HepG2 (cell line): ENCODE results near the gene MAN1C1. TPM values are rescaled to one million over a fixed set of nuclear protein-coding genes. Genes with fewer than 3 reads are reported as not detected.
A peak's percentile ranks its signal among the peaks of the same experiment; 100 is the strongest.

ENCODE experiments used
- ATAC-seq: fragments of 200-7000 bp; cut with Tn5 transposase; 3 replicates; pipeline ENCODE4 v1.9.1; 2020; ENCODE audit warnings: mild to moderate bottlenecking, moderate library complexity
- BruUV-seq: library from RNA; stranded (reverse); fragments of 400-500 nt; replicated peaks from 2 replicates; lab custom pipeline; 2021; lab: Mats Ljungman, UMichigan
- CTCF ChIA-PET: fragments of 300-600 bp; formaldehyde crosslinking; extraction: SDS; loops from one replicate; lab custom pipeline; 2021; ENCODE audit warnings: low total read pairs, inconsistent platforms, low intra/inter-chr PET ratio; lab: Yijun Ruan, JAX
- POLR2A ChIA-PET: fragments of 350-600 bp; sonication (Branson Sonifier 250); formaldehyde crosslinking; loops from one replicate; lab custom pipeline; 2020; ENCODE audit warnings: antibody characterized with exemption, inconsistent platforms; lab: Yijun Ruan, JAX
- DNase-seq: peaks from one replicate; pipeline ENCODE4 v3.0.0-alpha.2; 2015; ENCODE audit warnings: low spot score
- FAIRE-seq: peaks from 3 replicates; lab custom pipeline; 2011; peaks lifted over from hg19 to GRCh38; lab: Jason Lieb, UNC
- H2AFZ ChIP-seq: one replicate; pipeline ENCODE4 v1.6.1; 2011; ENCODE audit warnings: low read length, inconsistent platforms
- H3K27ac ChIP-seq: fragments of 300-600 bp; 3 replicates; pipeline ENCODE4 v1.8.0; 2011; ENCODE audit warnings: mixed run types, mild to moderate bottlenecking, mixed read lengths, low read length, inconsistent platforms; ENCODE audit not compliant: insufficient read depth; ENCODE audit errors: extremely low read length
- H3K27me3 ChIP-seq, 2 experiments: fragments of 200-600 bp in 1 of 2; 2 replicates in 1 of 2; 3 replicates in 1 of 2; pipeline versions ENCODE4 v1.6.0 to v1.8.0; 2011; ENCODE audit warnings: low read length in 2 of 2, mild to moderate bottlenecking in 2 of 2, moderate library complexity in 2 of 2, inconsistent platforms in 1 of 2; ENCODE audit not compliant: insufficient read depth in 2 of 2, control insufficient read depth in 1 of 2
- H3K36me3 ChIP-seq, 2 experiments: fragments of 200-600 bp in 1 of 2; replicated peaks in 1 of 2; 2 replicates in 1 of 2; 3 replicates in 1 of 2; pipeline versions ENCODE4 v1.5.1 to v1.8.0; 2011; ENCODE audit warnings: low read length in 2 of 2, inconsistent platforms in 1 of 2; ENCODE audit not compliant: insufficient read depth in 2 of 2, control insufficient read depth in 1 of 2
- H3K4me1 ChIP-seq: 2 replicates; pipeline ENCODE4 v1.5.1; 2012; ENCODE audit warnings: low read length, inconsistent platforms; ENCODE audit not compliant: insufficient read depth
- H3K4me2 ChIP-seq: 2 replicates; pipeline ENCODE4 v1.6.0; 2011; ENCODE audit warnings: low read depth, low read length, inconsistent platforms
- H3K4me3 ChIP-seq, 3 experiments: fragments of 200-600 bp in 1 of 3; sonication (generic), shearing (Covaris generic) in 1 of 3; replicated peaks in 1 of 3; 2 replicates each; pipeline ENCODE4 v1.5.1; 2011 to 2016; ENCODE audit warnings: low read length in 3 of 3, inconsistent platforms in 2 of 3, low read depth in 2 of 3, mild to moderate bottlenecking in 2 of 3, control low read depth in 1 of 3, mixed read lengths in 1 of 3; ENCODE audit not compliant: insufficient read depth in 1 of 3
- H3K79me2 ChIP-seq: one replicate; pipeline ENCODE4 v1.6.1; 2011; ENCODE audit warnings: low read length, inconsistent platforms; ENCODE audit not compliant: insufficient read depth
- H3K9ac ChIP-seq: 2 replicates; pipeline ENCODE4 v1.6.0; 2011; ENCODE audit warnings: mild to moderate bottlenecking, low read depth, low read length, inconsistent platforms; ENCODE audit not compliant: insufficient read depth
- H3K9me3 ChIP-seq: 2 replicates; pipeline ENCODE4 v1.5.1; 2012; ENCODE audit warnings: mild to moderate bottlenecking, low read length
- H4K20me1 ChIP-seq: 2 replicates; pipeline ENCODE4 v1.6.0; 2011; ENCODE audit warnings: inconsistent platforms, mild to moderate bottlenecking, low read length, moderate library complexity; ENCODE audit not compliant: insufficient read depth
- AGO2 ChIP-seq: fragments of 200-400 bp; formaldehyde crosslinking; optimal IDR thresholded peaks from 2 replicates; pipeline ENCODE3; 2017; ENCODE audit warnings: mild to moderate bottlenecking, low read depth, low read length, moderate library complexity
- ATAD3A ChIP-seq: sonication (generic); formaldehyde crosslinking; IDR thresholded peaks from 2 replicates; pipeline ENCODE4 v1.4.0; 2020; ENCODE audit warnings: missing genetic modification reagents
- ATRX ChIP-seq: sonication (generic); formaldehyde crosslinking; IDR thresholded peaks from 2 replicates; pipeline ENCODE4 v1.4.0; 2020; ENCODE audit warnings: missing genetic modification reagents, borderline replicate concordance
- CERS6 ChIP-seq: sonication (generic); formaldehyde crosslinking; IDR thresholded peaks from 2 replicates; pipeline ENCODE4 v1.5.0; 2020; ENCODE audit warnings: missing genetic modification reagents
- GATA4 ChIP-seq: sonication (generic); IDR thresholded peaks from 2 replicates; pipeline ENCODE4 v1.6.1; 2016; ENCODE audit warnings: antibody characterized with exemption, low read depth, borderline replicate concordance
- MED8 ChIP-seq: sonication (generic); formaldehyde crosslinking; IDR thresholded peaks from 2 replicates; pipeline ENCODE4 v1.8.1; 2023; ENCODE audit warnings: mild to moderate bottlenecking, missing genetic modification reagents; ENCODE audit not compliant: insufficient replicate concordance
- MTA3 ChIP-seq: sonication (generic); formaldehyde crosslinking; IDR thresholded peaks from 2 replicates; pipeline ENCODE4 v1.4.0; 2020; ENCODE audit warnings: missing genetic modification reagents
- PAX8 ChIP-seq: sonication (generic); formaldehyde crosslinking; IDR thresholded peaks from 2 replicates; pipeline ENCODE4 v1.8.0; 2022; ENCODE audit warnings: mild to moderate bottlenecking, missing genetic modification reagents, borderline replicate concordance
- SALL2 ChIP-seq: sonication (generic); formaldehyde crosslinking; IDR thresholded peaks from 2 replicates; pipeline ENCODE4 v1.8.1; 2023; ENCODE audit warnings: mild to moderate bottlenecking, missing genetic modification reagents, inconsistent platforms
- SMARCC2 ChIP-seq: fragments of 450-650 bp; IDR thresholded peaks from 2 replicates; pipeline ENCODE4 v1.6.1; 2017; ENCODE audit warnings: antibody characterized with exemption, mild to moderate bottlenecking
- SNAPC2 ChIP-seq: sonication (generic); formaldehyde crosslinking; IDR thresholded peaks from 2 replicates; pipeline ENCODE4 v1.8.1; 2022; ENCODE audit warnings: mild to moderate bottlenecking, missing genetic modification reagents
- TAF1 ChIP-seq: sonication (generic); formaldehyde crosslinking; IDR thresholded peaks from 2 replicates; pipeline ENCODE4 v1.4.0; 2020; ENCODE audit warnings: missing genetic modification reagents
- ZFP90 ChIP-seq: sonication (generic); formaldehyde crosslinking; IDR thresholded peaks from 2 replicates; pipeline ENCODE4 v1.8.0; 2022; ENCODE audit warnings: missing genetic modification reagents, mild to moderate bottlenecking, inconsistent platforms, borderline replicate concordance
- ZNF138 ChIP-seq: sonication (generic); formaldehyde crosslinking; IDR thresholded peaks from 2 replicates; pipeline ENCODE4 v1.5.0; 2020; ENCODE audit warnings: mild to moderate bottlenecking, low read depth, missing genetic modification reagents
- ZNF24 ChIP-seq: fragments of 450-650 bp; IDR thresholded peaks from 2 replicates; pipeline ENCODE4 v1.6.1; 2017; ENCODE audit warnings: antibody characterized with exemption, mild to moderate bottlenecking
- ZNF3 ChIP-seq: IDR thresholded peaks from 2 replicates; pipeline ENCODE4 v1.7.0; 2017; ENCODE audit warnings: inconsistent platforms
- ZNF704 ChIP-seq: sonication (generic); formaldehyde crosslinking; IDR thresholded peaks from 2 replicates; pipeline ENCODE4 v1.8.1; 2023; ENCODE audit warnings: mild to moderate bottlenecking, inconsistent platforms, moderate library complexity, missing genetic modification reagents, borderline replicate concordance
- ZNF768 ChIP-seq: sonication (generic); formaldehyde crosslinking; IDR thresholded peaks from 2 replicates; pipeline ENCODE4 v1.4.0; 2020; ENCODE audit warnings: missing genetic modification reagents
- WGBS: methylation state at CpG from one replicate; pipeline ENCODE4 v1.1.6; 2017; ENCODE audit warnings: low lambda C conversion rate; 5-methylcytosine and 5-hydroxymethylcytosine counted together
- in situ Hi-C: cut with HindIII; loops from 2 replicates; pipeline ENCODE4 v1.10.0; 2017; ENCODE audit warnings: low pct_unique_long_range_greater_than_20kb; ENCODE audit not compliant: extremely low pct_ligation_motif_present
- intact Hi-C: fragments of 100-400 bp; cut with micrococcal nuclease; formaldehyde crosslinking; loops from one replicate; pipeline ENCODE4 v1.10.0; 2022; ENCODE audit not compliant: unreplicated experiment
- polyA plus RNA-seq, 8 experiments: library from polyadenylated mRNA; depleted of rRNA in 3 of 8; stranded (reverse) in 7 of 8; unstranded in 1 of 8; fragments of >200 nt; fragmentation: Illumina TruSeq in 4 of 8; extraction: Trizol in 4 of 8; gene quantifications; 2 replicates each; pipeline versions ENCODE4 v1.2.1 to v1.2.3, GENCODE V29; 2011 to 2016; ENCODE audit warnings: low read depth in 4 of 8, missing spikeins in 1 of 8, mixed read lengths in 1 of 8; ENCODE audit not compliant: insufficient read depth in 1 of 8
- total RNA-seq, 5 experiments: library from RNA; depleted of rRNA; stranded (reverse); fragments of >200 nt; fragmentation: Illumina TruSeq; extraction: Trizol; gene quantifications; 2 replicates each; pipeline ENCODE4 v1.2.3, GENCODE V29; 2016; ENCODE audit warnings: low read depth in 1 of 5

The MAN1C1 gene
- total and polyA plus RNA-seq, 2 of the 13 experiments (the other 11 are each of a cell fraction or from before 2014, with no cell fraction given), result 0.18 to 0.49 TPM

- H3K36me3 ChIP-seq, result no peaks in the 10 kb centered on the region
- H3K4me3 ChIP-seq, result no peak overlapping the region
- intact Hi-C loops, result no loop called here
- H3K79me2 ChIP-seq, result no peaks in the 10 kb centered on the region
- BruUV-seq, result no TSS peak
- H4K20me1 ChIP-seq, result no peaks in the 10 kb centered on the region
- in situ Hi-C loops, result no loop called here
- H3K9me3 ChIP-seq, result no peaks in the 10 kb centered on the region
- no peak overlapping the region for H3K27ac ChIP-seq
- CTCF ChIA-PET, result no interaction called here
- ATAC-seq (no peak), DNase-seq (no peak), FAIRE-seq (no peak)
- H2AFZ ChIP-seq, result no peak overlapping the region
- no peaks in the 10 kb centered on the region for H3K4me1 ChIP-seq
- no peak overlapping the region for H3K9ac ChIP-seq
- no peak overlapping the region for H3K4me2 ChIP-seq
- 31% methylated on average over 3 of the region's 3 CpGs for WGBS
- TF ChIP-seq ZNF768 (CRISPR knock-in tag) (peak; percentile 12; the same call in 1 of the 2 replicates), ATAD3A (CRISPR knock-in tag) (no peak), TAF1 (CRISPR knock-in tag) (no peak), SMARCC2 (no peak)
- TF ChIP-seq, all 625 proteins: peak for 1
- H3K27me3 ChIP-seq, result peaks cover 0 to 9% of the 10 kb centered on the region in 2 experiments; a peak in 1 of 5 replicates
- POLR2A ChIA-PET, result no interaction called here
Observed at GRCh38 chr1:25673456-25673855, 56.9 kb downstream of the MAN1C1 start.

- POLR2A ChIA-PET, result no interaction called here
- WGBS, result 55% methylated on average over 8 of the region's 8 CpGs
- Histone ChIP-seq H3K4me1 (no peaks in the 10 kb centered on the region), H3K27ac (no peak overlapping the region), H3K9ac (no peak overlapping the region), H3K4me2 (no peak overlapping the region), H3K27me3 (peaks cover 0 to 9% of the 10 kb centered on the region in 2 experiments; a peak in 1 of 5 replicates), H3K36me3 (no peaks in the 10 kb centered on the region), H4K20me1 (no peaks in the 10 kb centered on the region), H3K4me3 (no peak overlapping the region), H3K9me3 (no peaks in the 10 kb centered on the region), H3K79me2 (no peaks in the 10 kb centered on the region), H2AFZ (no peak overlapping the region)
- ATAC-seq, result no peak
- BruUV-seq, result no TSS peak
- CTCF ChIA-PET, result no interaction called here
- in situ Hi-C loops, result no loop called here
- no peak for FAIRE-seq
- intact Hi-C loops, result no loop called here
- DNase-seq, result no peak
- TF ChIP-seq ZFP90 (no peak), SNAPC2 (CRISPR knock-in tag) (no peak), ZNF138 (no peak), PAX8 (no peak), SALL2 (CRISPR knock-in tag) (no peak), CERS6 (CRISPR knock-in tag) (no peak), GATA4 (no peak), ATRX (CRISPR knock-in tag) (no peak), ZNF3 (CRISPR knock-in tag) (no peak), ZNF24 (no peak), MTA3 (CRISPR knock-in tag) (no peak), AGO2 (no peak), MED8 (CRISPR knock-in tag) (no peak), ZNF704 (CRISPR knock-in tag) (no peak)
Observed at GRCh38 chr1:25673962-25674806, 57.6 kb downstream of the MAN1C1 start.
